ENCODE measurements around the gene DMBT1.

- TF ChIP-seq, protein P1, sequence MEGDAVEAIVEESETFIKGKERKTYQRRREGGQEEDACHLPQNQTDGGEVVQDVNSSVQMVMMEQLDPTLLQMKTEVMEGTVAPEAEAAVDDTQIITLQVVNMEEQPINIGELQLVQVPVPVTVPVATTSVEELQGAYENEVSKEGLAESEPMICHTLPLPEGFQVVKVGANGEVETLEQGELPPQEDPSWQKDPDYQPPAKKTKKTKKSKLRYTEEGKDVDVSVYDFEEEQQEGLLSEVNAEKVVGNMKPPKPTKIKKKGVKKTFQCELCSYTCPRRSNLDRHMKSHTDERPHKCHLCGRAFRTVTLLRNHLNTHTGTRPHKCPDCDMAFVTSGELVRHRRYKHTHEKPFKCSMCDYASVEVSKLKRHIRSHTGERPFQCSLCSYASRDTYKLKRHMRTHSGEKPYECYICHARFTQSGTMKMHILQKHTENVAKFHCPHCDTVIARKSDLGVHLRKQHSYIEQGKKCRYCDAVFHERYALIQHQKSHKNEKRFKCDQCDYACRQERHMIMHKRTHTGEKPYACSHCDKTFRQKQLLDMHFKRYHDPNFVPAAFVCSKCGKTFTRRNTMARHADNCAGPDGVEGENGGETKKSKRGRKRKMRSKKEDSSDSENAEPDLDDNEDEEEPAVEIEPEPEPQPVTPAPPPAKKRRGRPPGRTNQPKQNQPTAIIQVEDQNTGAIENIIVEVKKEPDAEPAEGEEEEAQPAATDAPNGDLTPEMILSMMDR (IDR thresholded peaks at IDR 0.05) = no peak
- no peak for TF ChIP-seq EZH2phosphoT487 (IDR thresholded peaks at IDR 0.05)
These were observed 95.2 kb downstream of the DMBT1 start for GRCh38 chr10:122655524-122656307.
